HG02623 (cell line): ENCODE results near the gene ACTL8.

Experiments
- ATAC-seq: cut with Tn5 transposase; IDR thresholded peaks from one replicate; pipeline ENCODE4 v1.9.1; 2021; ENCODE audit warnings: moderate library complexity; ENCODE audit not compliant: unreplicated experiment

ACTL8 gene, protein sequence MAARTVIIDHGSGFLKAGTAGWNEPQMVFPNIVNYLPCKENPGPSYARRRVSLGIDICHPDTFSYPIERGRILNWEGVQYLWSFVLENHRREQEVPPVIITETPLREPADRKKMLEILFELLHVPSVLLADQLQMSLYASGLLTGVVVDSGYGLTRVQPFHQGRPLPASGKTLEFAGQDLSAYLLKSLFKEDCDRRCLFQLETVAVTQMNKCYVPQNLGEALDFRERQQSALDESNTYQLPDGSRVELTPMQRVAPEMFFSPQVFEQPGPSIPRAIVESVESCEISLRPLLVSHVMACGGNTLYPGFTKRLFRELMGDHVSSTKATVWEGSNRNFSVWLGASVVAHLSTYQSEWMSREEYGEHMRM

GRCh38 chr1:17755120-17755519 lies at the start of gene ACTL8:
Gene ACTL8 (plus strand): TSS chr1:17755333. CDS start chr1:17823009, 67,676 bp downstream.
- no peak for ATAC-seq

DNA sequence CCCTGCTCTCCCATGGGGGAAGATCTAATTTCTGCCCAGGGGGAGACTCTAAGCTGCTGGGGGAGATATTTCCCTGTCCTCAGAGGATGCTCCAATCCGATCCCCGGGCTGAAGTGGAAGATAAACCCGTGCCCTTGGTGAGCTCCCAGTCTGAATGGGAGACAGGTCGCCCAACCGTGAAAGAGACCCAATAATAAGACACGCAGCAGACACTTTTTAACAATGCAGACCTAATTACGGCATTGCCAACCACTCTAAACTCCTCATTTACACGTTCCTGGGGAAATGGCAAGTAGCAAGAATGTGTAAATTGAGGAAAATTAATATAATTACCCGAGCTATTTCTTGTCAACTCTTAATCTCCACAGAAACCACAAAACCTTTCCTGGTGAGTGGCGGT lies 48.7 kb upstream of the ACTL8 start:
- ATAC-seq = no peak

DNA sequence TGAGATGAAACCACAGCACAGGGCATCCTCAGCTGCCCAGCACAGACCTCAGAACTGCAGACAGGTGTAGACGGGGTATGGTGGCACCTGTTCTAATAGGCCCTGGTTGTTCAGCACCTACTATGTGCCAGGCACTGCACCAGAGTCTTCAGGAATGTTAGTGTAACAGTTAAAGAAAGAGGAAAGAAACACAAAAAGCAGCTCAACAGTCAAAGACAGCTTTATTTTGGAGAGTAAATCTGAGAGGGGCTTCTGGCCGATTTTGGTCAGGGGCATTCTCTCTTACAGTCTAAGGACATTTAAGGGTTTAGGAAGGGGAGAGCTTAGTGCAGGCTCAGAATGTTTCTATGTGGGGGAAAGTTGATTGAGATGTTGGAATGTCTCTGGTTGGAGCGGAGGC lies 45.2 kb upstream of the ACTL8 start:
- no peak for ATAC-seq

- ATAC-seq = no peak
Observed at GRCh38 chr1:17710889-17711576, 44.1 kb upstream of the ACTL8 start.

GRCh38 chr1:17711577-17711910 lies 43.6 kb upstream of the ACTL8 start:
- no peak for ATAC-seq

DNA sequence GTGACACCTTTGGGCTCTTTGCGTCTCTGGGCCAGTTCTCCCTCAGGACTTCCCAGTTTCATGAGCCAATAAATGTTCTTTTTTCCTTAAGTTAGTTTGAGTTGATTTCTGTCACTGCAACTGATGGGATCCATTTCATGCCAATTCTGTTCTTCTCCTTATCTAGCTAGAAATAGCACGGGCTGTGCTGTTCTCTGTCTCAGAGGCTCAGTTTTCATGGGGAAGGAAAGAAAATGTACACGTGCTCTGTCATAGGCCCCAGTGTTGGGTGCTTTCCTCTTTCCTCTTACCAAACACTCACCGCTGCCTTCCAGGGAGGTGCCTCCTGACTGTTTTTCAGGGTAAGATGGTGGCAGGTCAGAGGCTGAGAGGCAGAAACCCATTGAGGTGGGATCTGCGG lies 43.2 kb upstream of the ACTL8 start:
- ATAC-seq = no peak

DNA sequence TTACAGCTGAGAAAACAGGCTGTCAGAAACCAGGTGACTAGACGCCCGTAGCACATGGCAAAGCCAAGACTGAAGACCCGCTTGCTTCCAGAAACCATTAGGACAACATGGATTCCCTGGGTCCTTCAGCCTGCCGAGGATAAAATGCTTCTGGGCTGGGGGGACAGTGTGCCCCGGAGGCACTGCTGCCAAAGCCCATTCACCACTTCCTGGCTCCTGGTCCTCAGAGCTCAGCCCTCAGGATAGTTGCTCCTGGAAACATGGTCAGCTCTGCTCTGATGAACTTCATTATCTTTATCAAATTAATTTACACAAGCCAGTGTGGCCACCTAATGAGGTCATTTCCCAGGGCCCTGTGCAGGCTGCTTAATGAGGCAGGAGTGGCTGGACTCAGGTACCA lies 41.1 kb upstream of the ACTL8 start:
- no peak for ATAC-seq

DNA sequence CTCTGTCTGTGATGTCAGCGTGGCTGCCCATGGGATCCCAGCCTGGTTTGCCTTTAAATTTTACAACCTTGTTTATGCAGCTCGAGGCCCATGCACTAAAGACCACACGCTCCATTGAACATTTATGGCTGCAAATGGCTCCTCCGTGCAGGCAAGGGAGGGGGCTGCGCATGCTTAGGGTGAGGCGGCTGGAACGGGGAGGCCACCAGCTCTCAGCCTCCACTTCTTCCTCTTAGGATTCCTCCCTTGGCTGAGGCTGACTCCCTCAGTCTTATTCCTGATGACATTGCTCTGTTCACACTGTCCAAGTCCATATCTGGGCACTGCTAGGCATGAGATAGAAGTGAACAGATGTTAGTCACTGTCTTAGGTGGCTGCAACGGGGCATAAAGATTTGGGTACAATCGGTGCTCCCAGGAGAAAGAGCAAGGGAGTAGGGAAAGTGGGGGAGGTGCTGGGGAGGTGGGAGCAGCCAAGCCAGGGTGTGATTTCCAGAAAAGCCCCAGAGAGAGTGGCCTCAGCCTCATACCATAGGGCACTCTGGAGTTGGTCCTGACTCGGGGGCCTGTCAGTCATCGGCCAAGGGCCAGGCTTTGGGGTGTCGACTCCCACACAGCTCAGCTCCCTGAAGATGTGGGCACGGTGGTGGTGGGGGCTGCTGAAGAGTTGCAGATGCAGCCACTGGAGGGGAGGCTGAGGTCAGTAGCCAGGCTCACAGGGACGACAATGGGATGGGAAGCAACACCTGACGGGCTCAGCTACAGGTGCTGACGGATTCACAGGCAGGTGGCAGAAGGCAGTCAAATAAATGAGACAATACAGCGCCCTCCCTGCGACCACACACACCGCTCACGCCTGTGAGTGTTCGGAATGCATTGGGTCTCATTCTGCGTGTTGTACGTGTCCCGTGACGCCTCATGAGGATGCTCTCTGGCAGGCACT lies 37.3 kb upstream of the ACTL8 start:
- no peak for ATAC-seq

GRCh38 chr1:17719874-17720273 lies 35.3 kb upstream of the ACTL8 start:
- no peak for ATAC-seq

GRCh38 chr1:17721444-17721843 lies 33.7 kb upstream of the ACTL8 start:
- no peak for ATAC-seq

GRCh38 chr1:17723684-17724083 lies 31.4 kb upstream of the ACTL8 start:
- ATAC-seq = no peak

GRCh38 chr1:17724150-17724549 lies 31.0 kb upstream of the ACTL8 start:
- no peak for ATAC-seq

- ATAC-seq = no peak
Observed at GRCh38 chr1:17725084-17725719, 29.9 kb upstream of the ACTL8 start.

GRCh38 chr1:17725811-17726582 lies 29.1 kb upstream of the ACTL8 start:
- no peak for ATAC-seq

- ATAC-seq = no peak
Observed at GRCh38 chr1:17728123-17728712, 26.9 kb upstream of the ACTL8 start.

DNA sequence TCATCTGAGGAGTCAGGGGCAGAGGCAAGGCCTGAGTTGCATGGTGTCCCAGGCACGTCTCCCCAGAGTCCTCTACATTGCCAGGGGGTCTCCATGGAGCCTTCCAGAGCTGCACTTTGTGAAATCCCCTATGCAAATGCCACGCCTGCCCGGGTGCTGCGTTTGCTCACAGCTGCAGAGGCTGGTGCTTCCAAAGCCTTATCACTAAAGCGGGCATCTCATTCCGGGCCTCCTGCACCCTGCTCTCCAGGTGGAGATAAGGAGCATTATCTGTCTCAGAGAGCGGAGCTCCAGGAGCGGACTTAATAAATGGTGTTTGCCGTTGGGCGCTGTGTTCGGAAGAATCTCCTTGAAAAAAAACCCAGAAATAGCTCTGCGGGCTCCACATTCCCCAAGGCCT lies 25.9 kb upstream of the ACTL8 start:
- ATAC-seq = no peak

- no peak for ATAC-seq
Observed at GRCh38 chr1:17729909-17730308, 25.2 kb upstream of the ACTL8 start.

GRCh38 chr1:17731460-17731859 lies 23.7 kb upstream of the ACTL8 start:
- no peak for ATAC-seq

GRCh38 chr1:17732475-17732874 lies 22.7 kb upstream of the ACTL8 start:
- ATAC-seq = no peak

DNA sequence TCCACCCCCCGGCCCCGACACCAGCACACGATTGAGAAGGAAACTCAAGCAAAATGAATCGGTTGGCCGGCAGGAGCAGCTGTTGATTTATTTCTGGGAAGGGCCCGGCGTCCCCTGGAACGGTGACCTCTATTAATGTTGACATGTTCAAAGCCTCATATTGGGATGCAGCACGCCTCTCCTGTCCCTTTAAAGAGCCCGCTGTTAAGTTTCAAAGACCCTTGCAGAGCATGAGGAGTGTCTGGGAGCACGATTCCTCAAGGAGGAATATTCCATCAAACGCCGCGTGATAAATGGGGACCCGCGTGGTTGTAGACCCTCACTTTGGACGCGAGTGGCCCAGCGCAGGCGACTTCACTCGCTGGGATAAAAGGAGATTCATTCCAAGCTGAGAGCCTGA lies 21.5 kb upstream of the ACTL8 start:
- ATAC-seq = no peak
